Fibroblast of lung (primary cell): ENCODE measurements around the gene FOXP2. TPM values are rescaled to one million over a fixed set of nuclear protein-coding genes. Genes with fewer than 3 reads are reported as not detected.

ENCODE experiments used
- DNase-seq, 2 donors: peaks; one replicate each; pipeline versions ENCODE4 v3.0.0 to v3.0.0-alpha.2; 2010; ENCODE audit warnings: low read depth in 2 of 2
- H2AFZ ChIP-seq: 2 replicates; pipeline ENCODE4 v1.5.1; 2012; ENCODE audit warnings: low read length, control low read depth, inconsistent platforms
- H3K27ac ChIP-seq: 2 replicates; pipeline ENCODE4 v1.5.1; 2011; ENCODE audit warnings: low read length, control low read depth; ENCODE audit not compliant: insufficient read depth
- H3K27me3 ChIP-seq: 2 replicates; pipeline ENCODE4 v1.5.1; 2011; ENCODE audit warnings: mild to moderate bottlenecking, low read length; ENCODE audit not compliant: control insufficient read depth, insufficient read depth
- H3K36me3 ChIP-seq: 2 replicates; pipeline ENCODE4 v1.5.1; 2011; ENCODE audit warnings: low read length; ENCODE audit not compliant: control insufficient read depth, insufficient read depth
- H3K4me1 ChIP-seq: 2 replicates; pipeline ENCODE4 v1.5.1; 2011; ENCODE audit warnings: low read length; ENCODE audit not compliant: control insufficient read depth, insufficient read depth; ENCODE audit errors: extremely low read depth
- H3K4me2 ChIP-seq: 2 replicates; pipeline ENCODE4 v1.5.1; 2011; ENCODE audit warnings: low read length, control low read depth; ENCODE audit not compliant: insufficient read depth; ENCODE audit errors: extremely low read depth
- H3K4me3 ChIP-seq, 4 experiments: fragments of 200-600 bp in 1 of 4; sonication (generic) in 1 of 4; replicated peaks in 1 of 4; 2 replicates each; pipeline ENCODE4 v1.5.1; 2011 to 2016; ENCODE audit warnings: low read length in 4 of 4, low read depth in 3 of 4, mild to moderate bottlenecking in 3 of 4, control low read depth in 2 of 4, inconsistent platforms in 1 of 4, mixed read lengths in 1 of 4; ENCODE audit not compliant: insufficient read depth in 1 of 4; ENCODE audit errors: control extremely low read depth in 1 of 4
- H3K79me2 ChIP-seq: 2 replicates; pipeline ENCODE4 v1.5.1; 2012; ENCODE audit warnings: mild to moderate bottlenecking, low read length, inconsistent platforms; ENCODE audit not compliant: control insufficient read depth, insufficient read depth
- H3K9ac ChIP-seq: 2 replicates; pipeline ENCODE4 v1.5.1; 2011; ENCODE audit warnings: mild to moderate bottlenecking, low read length, control low read depth; ENCODE audit not compliant: insufficient read depth
- H3K9me3 ChIP-seq: 2 replicates; pipeline ENCODE4 v1.5.1; 2012; ENCODE audit warnings: low read depth, low read length; ENCODE audit not compliant: control insufficient read depth, insufficient read depth
- H4K20me1 ChIP-seq: 2 replicates; pipeline ENCODE4 v1.5.1; 2011; ENCODE audit warnings: low read length; ENCODE audit not compliant: control insufficient read depth, insufficient read depth; ENCODE audit errors: extremely low read depth
- CTCF ChIP-seq, 2 donors: IDR thresholded peaks in 1 of 2; conservative IDR thresholded peaks in 1 of 2; 1 replicate in 1 of 2; 2 replicates in 1 of 2; pipeline ENCODE4 v1.5.1; 2011 to 2012; ENCODE audit warnings: low read length in 2 of 2, control low read depth in 1 of 2, inconsistent platforms in 1 of 2, low read depth in 1 of 2, mild to moderate bottlenecking in 1 of 2
- EZH2 ChIP-seq: IDR thresholded peaks from 2 replicates; pipeline ENCODE4 v1.5.1; 2012; ENCODE audit warnings: low read length, control low read depth, mild to moderate bottlenecking; ENCODE audit errors: missing control alignments
- polyA plus RNA-seq, 2 donors: library from polyadenylated mRNA; depleted of rRNA in 1 of 2; stranded (reverse) in 1 of 2; unstranded in 1 of 2; fragments of >200 nt; gene quantifications; 2 replicates each; pipeline ENCODE4 v1.2.1, GENCODE V29; 2011 to 2012; ENCODE audit warnings: missing spikeins in 1 of 2
- total RNA-seq: library from RNA; depleted of rRNA; stranded (reverse); fragments of >200 nt; gene quantifications from 2 replicates; pipeline ENCODE4 v1.2.1, GENCODE V29; 2014

The FOXP2 gene
- total and polyA plus RNA-seq, 2 donors (not counting 1 experiment from before 2014, with no cell fraction given): 2.8 to 8.4 TPM

GRCh38 chr7:114656466-114656865 lies 241.9 kb downstream of the FOXP2 start:
- Histone ChIP-seq H3K27me3 (no peaks in the 10 kb centered on the region), H2AFZ (no peak overlapping the region), H3K4me2 (no peak overlapping the region), H3K27ac (no peak overlapping the region), H3K9me3 (no peaks in the 10 kb centered on the region), H3K9ac (no peak overlapping the region), H3K79me2 (no peaks in the 10 kb centered on the region), H3K36me3 (no peaks in the 10 kb centered on the region), H3K4me3 (no peak overlapping the region), H4K20me1 (no peaks in the 10 kb centered on the region), H3K4me1 (no peaks in the 10 kb centered on the region)
- TF ChIP-seq CTCF (conservative IDR thresholded peaks at IDR 0.05 in 1 of 2, IDR thresholded peaks at IDR 0.05 in 1 of 2; ENCODE audit: low read depth in 1 of 2, low read length in 2 of 2) (no peak), EZH2 (no peak)
- no peak for DNase-seq

- Histone ChIP-seq H3K4me1 (no peaks in the 10 kb centered on the region), H3K79me2 (no peaks in the 10 kb centered on the region), H3K27ac (no peak overlapping the region), H3K4me2 (no peak overlapping the region), H2AFZ (no peak overlapping the region), H3K36me3 (no peaks in the 10 kb centered on the region), H3K27me3 (no peaks in the 10 kb centered on the region), H4K20me1 (no peaks in the 10 kb centered on the region), H3K9me3 (no peaks in the 10 kb centered on the region), H3K4me3 (no peak overlapping the region), H3K9ac (no peak overlapping the region)
- DNase-seq: no peak
- TF ChIP-seq CTCF (conservative IDR thresholded peaks at IDR 0.05 in 1 of 2, IDR thresholded peaks at IDR 0.05 in 1 of 2; ENCODE audit: low read depth in 1 of 2, low read length in 2 of 2) (no peak), EZH2 (no peak)
Measured at GRCh38 chr7:114657279-114657678, 242.7 kb downstream of the FOXP2 start.

- H3K4me3 ChIP-seq: no peak overlapping the region
- no peaks in the 10 kb centered on the region for H3K79me2 ChIP-seq
- no peaks in the 10 kb centered on the region for H4K20me1 ChIP-seq
- no peak overlapping the region for H3K27ac ChIP-seq
- no peaks in the 10 kb centered on the region for H3K36me3 ChIP-seq
- H3K9me3 ChIP-seq: no peaks in the 10 kb centered on the region
- H3K9ac ChIP-seq: no peak overlapping the region
- no peaks in the 10 kb centered on the region for H3K27me3 ChIP-seq
- DNase-seq: no peak
- no peak overlapping the region for H2AFZ ChIP-seq
- no peak overlapping the region for H3K4me2 ChIP-seq
- no peaks in the 10 kb centered on the region for H3K4me1 ChIP-seq
- TF ChIP-seq CTCF (conservative IDR thresholded peaks at IDR 0.05 in 1 of 2, IDR thresholded peaks at IDR 0.05 in 1 of 2; ENCODE audit: low read depth in 1 of 2, low read length in 2 of 2) (no peak), EZH2 (no peak)
Measured at GRCh38 chr7:114658216-114658615, 243.6 kb downstream of the FOXP2 start.
